ENCODE measurements around the gene MOB4.
A peak's percentile ranks its signal among the peaks of the same experiment; 100 is the strongest.
"Not testable (repeated sequence)": the region's sequence is repeated elsewhere in the genome, so short reads cannot be mapped to it uniquely, and the experiment has no call there.

Gene MOB4

DNA sequence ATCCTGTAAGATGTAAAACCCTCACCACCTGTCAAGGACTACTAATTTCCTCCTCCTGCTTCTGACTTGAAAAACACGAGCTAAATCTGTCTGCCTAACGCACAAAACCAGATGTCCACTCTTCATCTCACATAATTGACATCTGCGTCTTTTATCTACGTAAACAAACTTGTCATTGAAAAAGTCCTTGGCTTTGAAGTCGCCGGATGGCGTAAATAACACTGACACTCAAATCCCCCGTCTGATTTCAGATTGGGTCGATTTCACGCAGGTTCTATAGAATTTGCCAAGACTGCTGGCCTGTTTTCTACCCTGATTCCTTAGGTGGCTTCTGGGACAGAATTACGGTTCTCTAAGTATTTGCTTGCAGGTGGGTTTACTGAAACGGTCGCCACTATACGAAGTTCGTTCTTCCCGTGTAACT lies 539 bp upstream of the MOB4 start:
- DNase-seq, result peak; percentile 22 to 86 (median 48)

DNA sequence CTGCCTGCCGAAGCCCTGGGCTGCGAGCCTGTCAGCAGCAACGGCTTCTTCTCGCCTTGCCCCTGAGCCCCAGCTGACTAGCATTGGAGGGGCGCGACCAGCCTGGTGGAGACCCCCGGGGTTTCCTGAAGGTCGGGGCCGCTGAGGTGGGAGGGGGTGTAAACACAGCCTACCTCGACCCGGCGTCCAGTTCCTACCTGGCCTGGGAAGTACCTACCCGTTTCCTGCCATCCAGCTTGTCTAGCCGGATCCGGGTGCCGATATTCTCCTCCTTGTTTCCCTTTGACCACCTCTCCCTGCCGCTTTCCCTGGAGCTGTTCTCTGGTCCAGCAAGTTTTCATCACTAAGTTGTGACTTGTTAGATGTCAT lies 511 bp downstream of the MOB4 start:
- peak in 1 of 3 experiments; percentile 75 for DNase-seq

GRCh38 chr2:197517150-197517549 lies 1.3 kb downstream of the MOB4 start:
- no peak for DNase-seq

DNA sequence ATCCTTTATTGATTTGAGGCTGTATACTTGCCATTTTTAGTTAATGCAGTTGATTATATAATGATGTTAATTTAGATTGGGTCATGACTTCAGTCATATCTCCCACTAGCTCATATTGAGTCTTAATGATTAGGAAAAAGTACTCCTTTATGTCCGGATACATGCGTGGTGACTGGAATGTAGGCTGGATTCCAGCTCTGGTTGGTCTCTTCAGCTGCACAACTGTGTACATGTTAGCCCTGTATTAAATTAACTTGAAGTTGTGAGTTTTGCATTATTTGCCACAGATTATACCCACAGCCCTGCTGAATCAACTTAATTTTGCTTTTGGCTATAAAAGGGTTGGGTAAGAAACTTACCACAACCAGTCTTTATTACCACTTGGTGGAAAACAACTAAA lies 22.5 kb downstream of the MOB4 start:
- no peak for DNase-seq

DNA sequence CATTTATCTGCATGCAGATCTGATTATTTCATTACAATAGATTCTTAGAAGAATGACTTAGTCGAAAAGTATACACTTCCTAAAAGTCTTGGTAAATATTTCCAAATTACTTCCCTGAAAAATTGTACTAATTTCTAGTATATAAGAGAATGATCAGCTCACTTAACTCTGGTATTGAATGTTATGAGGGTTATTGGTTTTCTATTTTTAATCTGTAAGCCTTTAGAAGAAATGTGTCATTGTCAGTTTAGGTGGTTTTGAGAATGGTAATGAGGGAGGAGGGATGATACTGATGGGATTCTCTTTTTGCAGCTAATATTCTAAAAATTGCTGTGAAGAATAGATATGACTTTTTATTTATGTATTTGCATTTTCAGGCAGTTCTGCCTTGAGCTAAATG lies 23.9 kb downstream of the MOB4 start:
- no peak for DNase-seq

GRCh38 chr2:197543206-197543605 lies 27.3 kb downstream of the MOB4 start:
- DNase-seq, result no peak

GRCh38 chr2:197547163-197547900 lies 31.5 kb downstream of the MOB4 start:
- DNase-seq, result no peak

DNA sequence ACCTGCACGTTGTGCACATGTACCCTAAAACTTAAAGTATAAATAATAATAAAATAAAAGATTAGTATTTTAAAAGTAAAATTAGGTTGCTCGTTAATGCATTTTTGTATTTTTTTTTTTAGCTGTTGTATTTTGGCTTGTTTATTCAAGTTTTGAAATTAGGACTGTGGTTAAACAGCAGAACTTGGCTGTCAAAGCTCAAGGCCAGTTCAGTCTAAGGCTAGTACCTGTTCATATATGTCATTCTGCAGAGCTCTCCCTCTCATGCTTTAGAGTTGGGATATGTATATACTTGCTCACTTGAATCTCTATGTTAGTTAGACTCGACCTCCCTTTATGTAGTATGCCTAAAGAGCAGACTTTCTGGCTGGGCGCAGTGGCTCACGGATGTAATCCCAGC lies 32.7 kb downstream of the MOB4 start:
- no peak for DNase-seq

DNA sequence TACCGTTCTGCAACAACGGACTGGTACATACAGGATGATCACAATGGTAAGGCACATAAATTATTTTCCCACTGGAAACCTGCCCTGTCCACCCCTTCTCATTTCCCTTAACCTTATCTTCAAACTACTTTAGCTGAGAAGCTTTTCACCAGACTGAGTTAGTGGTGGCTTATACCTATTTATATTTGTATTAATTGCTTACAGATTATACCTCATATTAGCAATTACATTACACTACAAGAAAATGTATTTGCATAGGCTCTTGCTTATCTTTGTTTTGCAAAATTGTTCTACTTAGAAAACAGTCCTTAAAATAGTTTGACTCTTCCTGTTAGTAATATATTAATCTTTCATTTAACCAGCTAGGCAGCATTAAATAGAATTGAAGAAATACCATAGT lies 35.4 kb downstream of the MOB4 start:
- not testable (repeated sequence) for DNase-seq

GRCh38 chr2:197555467-197555866 lies 39.6 kb downstream of the MOB4 start:
- DNase-seq, result no peak

DNA sequence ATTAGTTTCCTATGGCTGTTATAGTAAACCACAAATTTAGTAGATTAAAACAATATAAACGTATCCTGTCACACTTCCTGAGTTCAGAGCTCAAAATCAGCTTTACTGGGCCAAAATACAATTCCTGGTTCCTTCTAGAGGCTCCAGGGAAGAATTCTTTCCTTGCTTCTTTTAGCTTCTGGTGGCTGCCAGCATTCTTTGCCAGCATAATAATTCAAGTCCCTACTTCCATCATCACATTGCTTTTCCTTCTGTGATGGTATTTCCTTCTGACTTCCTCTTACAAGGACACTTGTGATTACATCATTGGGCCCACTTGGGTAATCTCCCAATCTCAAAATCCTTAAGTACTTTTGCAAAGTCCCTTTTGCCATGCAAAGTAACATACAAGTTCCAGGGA lies 40.6 kb downstream of the MOB4 start:
- no peak for DNase-seq

GRCh38 chr2:197558393-197558792 lies 42.5 kb downstream of the MOB4 start:
- DNase-seq, result no peak

DNA sequence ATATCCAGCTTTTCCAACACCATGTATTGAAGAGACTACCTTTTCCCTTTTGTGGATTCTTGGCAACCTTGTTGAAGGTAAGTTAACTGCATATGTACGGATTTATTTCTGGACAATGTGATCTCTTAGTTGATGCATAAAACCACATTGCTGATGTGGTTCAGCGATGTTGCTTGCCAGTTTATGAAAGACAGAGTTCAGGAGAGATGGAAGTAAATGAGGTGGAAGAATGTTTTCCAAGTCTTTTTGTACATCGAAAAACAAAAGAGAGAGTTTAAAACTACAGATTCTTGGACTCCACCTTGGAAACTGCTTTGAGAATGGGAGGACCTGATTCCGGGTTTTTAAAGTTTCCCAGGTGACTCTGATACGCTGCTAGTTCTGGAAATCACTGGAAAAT lies 43.8 kb downstream of the MOB4 start:
- no peak for DNase-seq

GRCh38 chr2:197560146-197560665 lies 44.3 kb downstream of the MOB4 start:
- no peak for DNase-seq

DNA sequence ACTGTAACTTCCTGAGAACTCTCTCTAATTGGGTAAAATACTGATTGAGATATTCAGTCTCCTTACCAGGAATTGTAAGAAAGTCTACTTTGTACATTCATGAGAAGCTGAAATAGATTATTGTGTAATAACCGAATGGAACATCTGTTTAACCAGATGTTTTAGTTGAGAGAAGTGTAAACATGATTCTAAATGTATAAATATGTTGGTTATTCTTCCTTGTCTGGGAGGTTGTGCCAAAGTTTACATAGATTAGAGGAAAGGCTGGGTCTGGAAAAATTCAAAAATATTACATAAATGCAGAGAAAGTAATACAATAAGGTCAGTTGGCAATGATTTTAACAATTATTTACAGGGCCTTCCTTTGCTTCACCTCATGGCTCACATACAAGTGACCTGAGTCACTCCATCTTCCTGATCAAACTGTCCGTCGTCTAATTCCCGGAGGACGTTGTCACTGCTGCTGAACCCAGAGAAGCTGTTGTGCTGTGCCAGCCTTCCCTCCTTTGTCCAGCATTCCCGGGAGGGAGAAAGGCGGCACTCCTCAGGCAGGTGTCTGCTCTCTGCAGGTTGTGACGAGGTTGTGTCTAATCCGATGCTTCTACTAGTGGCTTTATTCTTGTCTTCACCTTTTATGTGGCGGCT lies 55.9 kb downstream of the MOB4 start:
- no peak for DNase-seq

DNA sequence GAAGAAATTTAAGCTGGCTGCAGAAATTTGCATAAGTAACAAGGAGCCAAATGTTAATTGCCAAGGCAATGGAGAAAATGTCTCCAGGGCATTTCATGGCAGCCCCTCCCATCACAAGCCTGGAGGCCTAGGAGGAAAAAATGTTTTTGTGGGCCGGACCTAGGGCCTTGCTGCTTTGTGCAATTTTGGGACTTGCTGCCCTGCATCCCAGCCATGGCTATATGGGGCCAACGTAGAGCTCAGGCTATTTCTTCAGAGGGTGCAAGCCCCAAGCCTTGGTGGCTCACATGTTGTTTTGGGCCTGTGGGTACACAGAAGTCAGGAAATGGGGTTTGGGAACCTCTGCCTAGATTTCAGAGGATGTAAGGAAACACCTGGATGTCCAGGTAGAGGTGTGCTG lies 57.7 kb downstream of the MOB4 start:
- DNase-seq, result no peak

DNA sequence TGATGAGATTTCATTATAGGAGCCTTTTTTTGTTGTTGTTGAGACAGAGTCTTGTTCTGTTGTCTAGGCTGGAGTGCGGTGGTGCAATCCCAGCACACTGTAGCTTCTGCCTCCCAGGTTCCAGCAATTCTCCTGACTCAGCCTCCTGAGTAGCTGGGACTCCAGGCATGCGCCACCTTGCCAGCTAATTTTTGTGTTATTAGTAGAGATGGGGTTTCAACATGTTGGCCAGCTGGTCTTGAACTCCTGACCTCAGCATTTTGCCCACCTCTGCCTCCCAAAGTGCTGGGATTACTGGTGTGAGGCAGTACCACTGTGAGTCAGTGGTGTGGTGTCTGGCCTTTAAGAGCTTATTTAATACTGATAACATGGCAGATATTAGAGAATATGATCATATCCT lies 60.1 kb downstream of the MOB4 start:
- no peak for DNase-seq

- no peak for DNase-seq
Measured at GRCh38 chr2:197576631-197577030, 60.8 kb downstream of the MOB4 start.

- DNase-seq, result no peak
Measured at GRCh38 chr2:197577446-197577845, 61.6 kb downstream of the MOB4 start.

DNA sequence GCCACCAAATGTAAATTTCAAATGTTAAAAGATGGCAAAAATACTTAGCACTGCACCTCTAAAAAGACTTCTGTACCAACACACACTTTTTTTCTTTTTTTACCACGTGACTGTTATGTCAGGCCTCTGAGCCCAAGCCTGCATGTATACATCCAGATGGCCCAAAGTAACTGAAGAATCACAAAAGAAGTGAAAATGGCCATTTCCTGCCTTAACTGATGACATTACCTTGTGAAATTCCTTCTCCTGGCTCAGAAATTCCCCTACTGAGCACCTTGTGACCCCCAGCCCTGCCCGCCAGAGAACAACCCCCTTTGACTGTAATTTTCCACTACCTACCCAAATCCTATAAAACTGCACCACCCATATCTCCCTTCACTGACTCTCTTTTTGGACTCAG lies 62.4 kb downstream of the MOB4 start:
- DNase-seq, result not testable (repeated sequence)

- not testable (repeated sequence) for DNase-seq
Measured at GRCh38 chr2:197580166-197580565, 64.3 kb downstream of the MOB4 start.

GRCh38 chr2:197587255-197587654 lies 71.4 kb downstream of the MOB4 start:
- not testable (repeated sequence) for DNase-seq

DNA sequence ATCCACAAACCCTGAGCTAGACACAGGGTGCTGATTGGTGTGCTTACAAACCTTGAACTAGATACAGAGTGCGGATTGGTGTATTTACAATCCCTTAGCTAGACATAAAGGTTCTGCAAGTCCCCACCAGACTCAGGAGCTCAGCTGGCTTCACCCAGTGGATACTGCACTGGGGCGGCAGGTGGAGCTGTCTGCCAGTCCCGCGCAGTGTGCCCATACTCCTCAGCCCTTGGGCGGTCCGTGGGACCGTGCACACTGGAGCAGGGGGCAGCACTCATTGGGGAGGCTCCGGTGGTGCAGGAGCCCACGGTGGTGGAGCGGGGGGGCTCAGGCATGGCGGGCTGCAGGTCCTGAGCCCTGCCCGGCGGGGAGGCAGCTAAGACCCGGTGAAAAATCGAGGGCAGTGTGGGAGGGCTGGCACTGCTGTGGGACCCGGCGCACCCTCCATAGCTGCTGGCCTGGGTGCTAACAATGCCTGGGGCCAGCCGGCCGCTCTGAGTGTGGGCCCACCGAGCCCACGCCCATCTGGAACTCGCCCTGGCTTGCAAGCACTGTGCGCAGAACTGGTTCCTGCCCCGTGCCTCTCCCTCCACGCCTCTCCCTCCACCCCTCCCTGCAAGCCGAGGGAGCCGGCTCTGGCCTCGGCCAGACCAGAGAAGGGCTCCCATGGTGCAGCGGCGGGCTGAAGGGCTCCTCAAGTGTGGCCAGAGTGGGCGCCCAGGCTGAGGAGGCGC lies 75.6 kb downstream of the MOB4 start:
- DNase-seq, result peak in 1 of 3 experiments; percentile 16

- no peak for DNase-seq
Measured at GRCh38 chr2:197596766-197597165, 80.9 kb downstream of the MOB4 start.

All from NCI-H1417 (cell line).